Fibroblast of gingiva (primary cell): ENCODE measurements around the gene ARID2.

Source experiments
- DNase-seq: peaks from one replicate; pipeline ENCODE4 v3.0.0-alpha.2; 2011; ENCODE audit warnings: low read depth

ARID2 gene

DNA sequence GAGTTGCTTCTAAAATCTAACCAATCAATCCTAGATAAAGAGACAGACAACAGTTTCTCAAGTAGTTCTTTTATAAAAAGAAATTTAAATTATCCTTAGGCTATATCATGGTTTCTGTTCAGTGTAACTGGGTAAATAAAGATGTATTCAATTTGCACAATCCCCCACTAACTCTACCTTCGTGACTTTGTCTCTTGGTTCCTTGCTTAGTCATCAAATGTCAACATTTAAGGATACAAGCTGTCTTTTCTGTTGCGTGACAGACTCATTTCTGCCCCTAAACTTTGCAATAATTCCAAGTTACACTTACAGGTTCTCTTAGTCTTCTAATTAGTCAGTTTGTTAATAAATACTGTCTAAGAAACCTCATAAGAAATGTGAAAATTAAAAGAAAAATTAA lies 210.3 kb downstream of the ARID2 start:
- no peak for DNase-seq

DNA sequence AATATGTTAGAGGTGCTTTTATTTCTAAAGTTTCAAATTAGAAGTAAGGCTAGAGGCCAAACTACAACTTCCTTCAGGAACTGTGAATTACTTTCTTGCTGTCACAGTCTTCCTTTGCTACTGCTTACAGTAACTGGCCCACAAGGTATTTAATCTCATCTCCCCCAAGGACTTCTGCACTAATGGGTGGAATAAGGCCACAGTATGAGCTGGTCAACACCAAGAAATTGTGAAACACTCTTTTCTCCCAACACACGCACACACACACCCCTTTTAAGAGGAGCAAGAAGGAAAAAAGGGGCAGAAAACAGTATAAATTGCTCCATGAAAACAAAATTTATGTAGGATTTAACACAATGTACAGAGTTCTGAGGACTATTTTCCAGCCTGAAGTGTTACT lies 215.3 kb downstream of the ARID2 start:
- no peak for DNase-seq

DNA sequence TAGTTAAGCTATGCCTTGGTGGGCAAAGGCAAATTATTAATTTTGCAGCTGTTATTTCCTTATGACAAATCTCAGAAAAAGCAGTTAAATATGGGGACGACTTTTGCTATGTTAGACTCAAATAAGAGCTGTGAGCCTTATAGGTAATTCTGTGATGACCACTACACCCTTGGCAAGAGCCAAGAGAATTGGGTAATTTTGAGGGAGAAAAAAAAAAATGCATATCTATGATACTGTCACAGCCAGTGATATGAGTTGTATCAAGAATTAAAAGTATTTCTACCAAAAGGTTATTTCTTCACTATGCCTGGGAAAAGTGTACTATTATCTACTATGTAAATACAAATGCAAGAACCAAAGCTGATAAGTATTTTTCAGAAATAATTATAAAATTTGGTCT lies 216.9 kb downstream of the ARID2 start:
- DNase-seq, result no peak

DNA sequence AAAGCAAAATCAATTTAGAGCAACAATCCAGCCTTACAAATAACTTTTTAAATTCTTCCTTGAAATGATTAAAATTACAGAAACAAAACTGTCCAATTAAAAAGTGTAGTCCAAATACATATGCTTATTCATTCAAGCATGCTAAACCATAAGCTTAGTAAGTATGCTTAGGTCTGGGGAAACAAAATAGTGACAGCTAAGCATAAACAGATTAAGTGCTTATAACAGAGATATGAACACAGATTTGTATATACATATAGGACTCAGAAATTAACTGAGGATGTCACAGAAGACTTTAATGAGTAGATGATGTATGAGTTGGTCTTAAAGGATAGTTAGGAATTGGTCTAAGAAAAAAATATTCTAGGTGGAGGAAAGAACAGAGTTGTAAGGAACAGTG lies 219.0 kb downstream of the ARID2 start:
- no peak for DNase-seq
